GM12864 (cell line): ENCODE measurements around the gene GBP6.
A peak's percentile ranks its signal among the peaks of the same experiment; 100 is the strongest.

Experiments
- DNase-seq: peaks from one replicate; pipeline ENCODE4 v3.0.0-alpha.2; 2011; ENCODE audit warnings: low read depth
- H3K4me3 ChIP-seq: 2 replicates; pipeline ENCODE4 v1.5.1; 2011; ENCODE audit warnings: mild to moderate bottlenecking, low read depth, low read length, control low read depth
- TF ChIP-seq, protein P1 (sequence below): IDR thresholded peaks from 2 replicates; pipeline ENCODE4 v1.5.1; 2011; ENCODE audit warnings: low read depth, mild to moderate bottlenecking, moderate library complexity, low read length, control low read depth, inconsistent platforms; ENCODE audit errors: missing control alignments

The GBP6 gene

DNA sequence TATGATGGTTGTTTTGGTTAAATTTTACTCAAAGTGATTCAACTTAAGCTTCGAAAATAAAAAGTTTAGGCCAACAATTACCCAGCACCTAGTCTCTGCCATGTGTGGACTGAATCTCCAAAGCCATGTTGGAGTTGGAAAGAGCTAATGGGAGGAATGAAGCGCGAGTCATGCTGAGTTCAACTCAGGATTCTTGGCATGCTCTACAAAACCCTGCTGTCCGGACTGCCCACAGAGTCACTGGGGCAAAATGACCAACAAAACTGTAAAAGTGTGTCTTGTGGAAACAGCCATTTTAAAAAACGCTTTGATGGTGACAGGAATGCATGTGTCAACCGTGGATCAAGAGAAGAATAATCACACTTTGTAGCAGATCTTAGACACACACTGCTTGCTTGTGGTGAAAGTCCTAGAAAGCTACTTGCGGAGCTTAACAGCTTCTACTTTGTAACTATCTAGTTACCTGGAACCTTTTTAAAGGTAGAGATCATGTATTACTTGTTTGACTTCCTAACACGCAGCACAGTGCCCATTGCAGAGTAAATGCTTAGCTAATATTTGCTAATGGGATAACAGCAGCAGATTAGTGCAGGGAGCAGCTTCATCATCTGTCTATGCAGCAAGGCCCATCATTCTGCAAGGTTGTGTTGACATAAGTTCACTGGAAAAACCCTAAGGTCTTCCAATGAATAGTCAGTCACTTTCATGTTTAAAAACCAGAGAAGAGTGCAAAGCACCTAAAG lies 7.0 kb upstream of the GBP6 start:
- no peak overlapping the region for H3K4me3 ChIP-seq
- DNase-seq, result no peak
- TF ChIP-seq, protein P1, sequence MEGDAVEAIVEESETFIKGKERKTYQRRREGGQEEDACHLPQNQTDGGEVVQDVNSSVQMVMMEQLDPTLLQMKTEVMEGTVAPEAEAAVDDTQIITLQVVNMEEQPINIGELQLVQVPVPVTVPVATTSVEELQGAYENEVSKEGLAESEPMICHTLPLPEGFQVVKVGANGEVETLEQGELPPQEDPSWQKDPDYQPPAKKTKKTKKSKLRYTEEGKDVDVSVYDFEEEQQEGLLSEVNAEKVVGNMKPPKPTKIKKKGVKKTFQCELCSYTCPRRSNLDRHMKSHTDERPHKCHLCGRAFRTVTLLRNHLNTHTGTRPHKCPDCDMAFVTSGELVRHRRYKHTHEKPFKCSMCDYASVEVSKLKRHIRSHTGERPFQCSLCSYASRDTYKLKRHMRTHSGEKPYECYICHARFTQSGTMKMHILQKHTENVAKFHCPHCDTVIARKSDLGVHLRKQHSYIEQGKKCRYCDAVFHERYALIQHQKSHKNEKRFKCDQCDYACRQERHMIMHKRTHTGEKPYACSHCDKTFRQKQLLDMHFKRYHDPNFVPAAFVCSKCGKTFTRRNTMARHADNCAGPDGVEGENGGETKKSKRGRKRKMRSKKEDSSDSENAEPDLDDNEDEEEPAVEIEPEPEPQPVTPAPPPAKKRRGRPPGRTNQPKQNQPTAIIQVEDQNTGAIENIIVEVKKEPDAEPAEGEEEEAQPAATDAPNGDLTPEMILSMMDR, result no peak

DNA sequence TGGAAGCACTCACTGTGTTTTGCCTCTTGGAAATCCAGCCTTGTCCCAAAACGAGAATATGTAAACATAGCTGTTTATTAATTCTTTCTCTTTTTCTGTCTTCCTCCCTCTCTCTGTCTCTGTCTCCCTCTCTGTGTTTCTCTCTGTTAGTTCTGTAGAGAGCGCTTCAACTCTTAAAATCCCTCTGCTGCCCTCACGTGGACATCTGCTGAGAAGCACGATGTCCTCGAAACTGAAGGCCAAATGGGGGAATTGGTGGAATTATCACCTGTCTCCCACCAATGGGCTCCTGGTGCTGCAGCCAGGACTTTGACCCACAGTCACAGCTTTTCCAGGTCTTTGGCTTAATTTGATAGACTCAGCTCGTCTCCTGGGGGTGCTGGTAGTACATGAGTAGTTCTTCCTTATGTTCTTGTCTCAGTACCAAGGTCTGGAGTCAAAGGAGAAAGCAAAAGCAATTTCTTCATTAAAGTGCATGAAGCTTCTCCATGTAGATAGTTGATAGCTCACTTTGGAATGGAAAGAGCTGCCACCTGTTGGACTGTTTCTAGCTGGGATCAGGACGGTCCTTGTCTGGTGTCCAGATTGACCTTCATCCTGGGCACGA lies 5.5 kb upstream of the GBP6 start:
- TF ChIP-seq, protein P1, result peak; percentile 73
- peak; percentile 33 for DNase-seq
- H3K4me3 ChIP-seq, result no peak overlapping the region

DNA sequence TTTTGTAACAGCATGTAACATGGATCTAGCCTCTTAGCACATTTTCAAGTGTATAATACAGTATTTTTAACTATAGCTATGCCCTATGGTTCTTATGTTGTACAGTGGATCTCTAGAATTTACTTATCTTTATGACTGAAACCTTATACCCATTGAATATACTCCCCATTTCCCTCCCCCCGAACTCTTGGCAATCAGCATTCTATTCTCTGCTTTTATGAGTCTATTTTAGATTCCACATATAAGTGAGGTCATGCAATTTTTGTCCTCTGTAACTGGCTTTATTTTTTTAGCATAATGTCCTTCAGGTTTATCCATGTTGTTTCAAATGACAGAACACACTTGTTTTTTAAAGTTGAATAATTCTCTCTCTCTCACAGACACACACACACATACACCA lies 3.1 kb upstream of the GBP6 start:
- no peak for DNase-seq
- H3K4me3 ChIP-seq, result no peak overlapping the region
- TF ChIP-seq, protein P1, result no peak

DNA sequence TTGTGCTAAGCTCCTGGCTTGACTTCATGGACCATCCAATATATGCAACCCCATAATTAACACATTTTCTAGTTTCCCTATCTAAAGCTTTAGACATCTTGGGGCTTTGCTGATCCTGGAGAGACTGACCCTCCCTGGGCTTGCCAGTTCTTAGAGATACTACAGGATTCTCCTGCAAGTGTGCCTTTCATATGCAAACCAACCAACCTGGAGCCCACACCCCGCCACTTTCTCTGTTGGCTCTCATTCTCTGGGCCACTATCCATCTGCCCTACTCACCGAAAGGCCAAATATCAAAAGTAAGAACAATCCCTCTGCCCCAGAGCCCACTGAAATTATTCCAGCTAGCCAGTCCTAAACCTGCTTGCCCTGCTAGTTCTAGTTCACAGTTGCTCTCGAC lies 2.2 kb upstream of the GBP6 start:
- TF ChIP-seq, protein P1, result no peak

DNA sequence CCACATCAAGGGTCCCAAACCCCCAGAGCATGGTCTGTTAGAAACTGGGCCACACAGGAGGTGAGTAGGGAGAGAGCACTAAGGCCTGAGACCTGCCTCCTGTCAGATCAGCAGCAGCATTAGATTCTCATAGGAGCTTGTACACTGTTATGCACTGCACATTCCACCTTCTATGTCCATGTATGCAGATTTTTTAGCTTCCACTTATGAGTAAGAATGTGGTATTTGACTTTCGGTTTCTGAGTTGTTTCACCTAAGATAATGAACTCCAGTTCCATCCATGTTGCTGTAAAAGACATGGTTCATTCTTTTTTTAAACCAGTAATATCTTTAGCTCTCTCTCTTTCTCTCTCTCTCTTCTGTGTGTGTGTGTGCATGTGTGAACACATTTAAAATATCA lies 663 bp upstream of the GBP6 start:
- DNase-seq, result peak; percentile 7
- TF ChIP-seq, protein P1, result no peak
- no peak overlapping the region for H3K4me3 ChIP-seq

More for the DNA sequence above, 2.2 kb upstream of the GBP6 start:
- no peak overlapping the region for H3K4me3 ChIP-seq
- DNase-seq, result no peak

DNA sequence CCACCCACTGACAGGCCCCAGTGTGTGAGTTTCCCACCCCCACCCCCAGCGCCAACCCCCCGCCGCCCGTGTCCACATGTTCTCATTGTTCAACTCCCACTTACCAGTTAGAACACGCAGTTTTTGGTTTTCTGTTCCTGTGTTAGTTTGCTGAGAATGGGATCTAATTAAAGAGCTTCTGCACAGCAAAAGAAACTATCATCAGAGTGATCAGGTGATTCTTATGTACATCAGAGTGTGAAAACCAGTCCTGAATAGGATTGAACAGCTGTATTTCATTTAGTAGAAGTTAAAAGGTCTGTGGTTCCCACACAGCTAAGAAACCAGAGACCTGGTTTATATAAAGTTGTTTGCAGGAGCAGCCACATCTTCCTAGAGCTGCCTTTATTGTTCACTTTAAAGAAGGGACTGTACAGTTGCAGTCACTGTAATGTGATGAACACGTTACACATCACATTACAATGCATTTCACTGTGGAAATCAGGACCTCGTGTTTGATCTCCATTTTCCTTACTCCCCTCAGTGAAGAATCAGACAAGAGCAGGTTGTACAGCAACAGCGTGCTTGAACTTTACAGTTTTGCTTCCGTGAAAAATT lies 1.2 kb downstream of the GBP6 start:
- TF ChIP-seq, protein P1, result no peak
- H3K4me3 ChIP-seq, result no peak overlapping the region
- DNase-seq, result no peak
